Upper lobe of left lung (tissue), 4 donors: ENCODE data around the gene ENOX1.

ENCODE experiments used
- EP300 ChIP-seq, 4 donors: sonication (generic); formaldehyde crosslinking; IDR thresholded peaks; one replicate each; pipeline ENCODE4 v1.5.1; 2017; ENCODE audit warnings: antibody characterized with exemption in 4 of 4, control low read depth in 2 of 4
- POLR2A ChIP-seq, 4 donors: fragments of 450-650 bp; IDR thresholded peaks; one replicate each; pipeline ENCODE4 v1.5.1; 2016 to 2017; ENCODE audit warnings: antibody characterized with exemption in 4 of 4, mild to moderate bottlenecking in 2 of 4
- POLR2AphosphoS5 ChIP-seq, 2 donors: sonication (generic); formaldehyde crosslinking; IDR thresholded peaks; one replicate each; pipeline ENCODE4 v1.5.1; 2017; ENCODE audit warnings: antibody characterized with exemption in 2 of 2
- TF ChIP-seq, protein P1 (sequence below), 6 experiments: fragments of 450-650 bp in 4 of 6; fragments of 200-600 bp in 2 of 6; sonication (generic) in 2 of 6; IDR thresholded peaks; one replicate each; pipeline ENCODE4 v1.5.1; 2016 to 2019; ENCODE audit warnings: antibody characterized with exemption in 6 of 6

- TF ChIP-seq POLR2A (IDR thresholded peaks at IDR 0.05) = no peak
- TF ChIP-seq, protein P1, sequence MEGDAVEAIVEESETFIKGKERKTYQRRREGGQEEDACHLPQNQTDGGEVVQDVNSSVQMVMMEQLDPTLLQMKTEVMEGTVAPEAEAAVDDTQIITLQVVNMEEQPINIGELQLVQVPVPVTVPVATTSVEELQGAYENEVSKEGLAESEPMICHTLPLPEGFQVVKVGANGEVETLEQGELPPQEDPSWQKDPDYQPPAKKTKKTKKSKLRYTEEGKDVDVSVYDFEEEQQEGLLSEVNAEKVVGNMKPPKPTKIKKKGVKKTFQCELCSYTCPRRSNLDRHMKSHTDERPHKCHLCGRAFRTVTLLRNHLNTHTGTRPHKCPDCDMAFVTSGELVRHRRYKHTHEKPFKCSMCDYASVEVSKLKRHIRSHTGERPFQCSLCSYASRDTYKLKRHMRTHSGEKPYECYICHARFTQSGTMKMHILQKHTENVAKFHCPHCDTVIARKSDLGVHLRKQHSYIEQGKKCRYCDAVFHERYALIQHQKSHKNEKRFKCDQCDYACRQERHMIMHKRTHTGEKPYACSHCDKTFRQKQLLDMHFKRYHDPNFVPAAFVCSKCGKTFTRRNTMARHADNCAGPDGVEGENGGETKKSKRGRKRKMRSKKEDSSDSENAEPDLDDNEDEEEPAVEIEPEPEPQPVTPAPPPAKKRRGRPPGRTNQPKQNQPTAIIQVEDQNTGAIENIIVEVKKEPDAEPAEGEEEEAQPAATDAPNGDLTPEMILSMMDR (IDR thresholded peaks at IDR 0.05) = no peak
- no peak for TF ChIP-seq POLR2AphosphoS5 (IDR thresholded peaks at IDR 0.05)
- no peak for TF ChIP-seq EP300 (IDR thresholded peaks at IDR 0.05)
Observed at GRCh38 chr13:43232144-43232872, 554.5 kb downstream of the ENOX1 start.
